NT2/D1 (cell line): ENCODE data around the gene EZH2.

Experiments
- SUZ12 ChIP-seq: IDR thresholded peaks from 2 replicates; pipeline ENCODE4 v1.6.1; 2011; ENCODE audit not compliant: insufficient read length, insufficient read depth; ENCODE audit errors: extremely low read depth
- YY1 ChIP-seq: IDR thresholded peaks from 2 replicates; pipeline ENCODE4 v1.6.1; 2011; ENCODE audit not compliant: insufficient read length, insufficient read depth
- ZNF274 ChIP-seq: IDR thresholded peaks from 2 replicates; pipeline ENCODE4 v1.6.1; 2011; ENCODE audit warnings: mild to moderate bottlenecking, low read depth, low read length

GRCh38 chr7:148811892-148812291 lies 72.2 kb downstream of the EZH2 start:
- TF ChIP-seq SUZ12 (no peak), YY1 (no peak), ZNF274 (no peak)
